Tibial nerve (tissue), 4 donors: ENCODE data around the gene RELB.

Experiments
- EP300 ChIP-seq, 2 donors: sonication (generic); formaldehyde crosslinking; IDR thresholded peaks; one replicate each; pipeline ENCODE4 v1.6.1; 2017; ENCODE audit warnings: antibody characterized with exemption in 2 of 2, mild to moderate bottlenecking in 1 of 2
- POLR2A ChIP-seq, 2 donors: fragments of 450-650 bp; IDR thresholded peaks; one replicate each; pipeline ENCODE4 v1.6.1; 2017; ENCODE audit warnings: antibody characterized with exemption in 2 of 2, mild to moderate bottlenecking in 2 of 2, moderate library complexity in 2 of 2
- TF ChIP-seq, protein P1 (sequence below), 5 experiments: fragments of 200-600 bp in 3 of 5; fragments of 450-650 bp in 2 of 5; sonication (generic) in 3 of 5; IDR thresholded peaks; one replicate each; pipeline ENCODE4 v1.5.1; 2016 to 2019; ENCODE audit warnings: antibody characterized with exemption in 5 of 5, mild to moderate bottlenecking in 3 of 5, moderate library complexity in 2 of 5

DNA sequence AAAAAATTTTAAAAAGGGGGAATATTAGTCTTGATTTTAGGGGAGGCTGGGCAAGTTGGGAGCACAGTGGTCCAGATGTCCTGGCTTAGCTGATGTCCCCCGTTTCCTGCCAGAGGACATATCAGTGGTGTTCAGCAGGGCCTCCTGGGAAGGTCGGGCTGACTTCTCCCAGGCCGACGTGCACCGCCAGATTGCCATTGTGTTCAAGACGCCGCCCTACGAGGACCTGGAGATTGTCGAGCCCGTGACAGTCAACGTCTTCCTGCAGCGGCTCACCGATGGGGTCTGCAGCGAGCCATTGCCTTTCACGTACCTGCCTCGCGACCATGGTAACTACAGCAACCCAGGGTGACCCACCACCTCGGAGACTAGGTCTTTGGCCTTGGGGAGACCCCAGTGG, 31.2 kb downstream of the RELB start:
- TF ChIP-seq, protein P1, sequence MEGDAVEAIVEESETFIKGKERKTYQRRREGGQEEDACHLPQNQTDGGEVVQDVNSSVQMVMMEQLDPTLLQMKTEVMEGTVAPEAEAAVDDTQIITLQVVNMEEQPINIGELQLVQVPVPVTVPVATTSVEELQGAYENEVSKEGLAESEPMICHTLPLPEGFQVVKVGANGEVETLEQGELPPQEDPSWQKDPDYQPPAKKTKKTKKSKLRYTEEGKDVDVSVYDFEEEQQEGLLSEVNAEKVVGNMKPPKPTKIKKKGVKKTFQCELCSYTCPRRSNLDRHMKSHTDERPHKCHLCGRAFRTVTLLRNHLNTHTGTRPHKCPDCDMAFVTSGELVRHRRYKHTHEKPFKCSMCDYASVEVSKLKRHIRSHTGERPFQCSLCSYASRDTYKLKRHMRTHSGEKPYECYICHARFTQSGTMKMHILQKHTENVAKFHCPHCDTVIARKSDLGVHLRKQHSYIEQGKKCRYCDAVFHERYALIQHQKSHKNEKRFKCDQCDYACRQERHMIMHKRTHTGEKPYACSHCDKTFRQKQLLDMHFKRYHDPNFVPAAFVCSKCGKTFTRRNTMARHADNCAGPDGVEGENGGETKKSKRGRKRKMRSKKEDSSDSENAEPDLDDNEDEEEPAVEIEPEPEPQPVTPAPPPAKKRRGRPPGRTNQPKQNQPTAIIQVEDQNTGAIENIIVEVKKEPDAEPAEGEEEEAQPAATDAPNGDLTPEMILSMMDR (IDR thresholded peaks at IDR 0.05) = no peak
- TF ChIP-seq POLR2A (IDR thresholded peaks at IDR 0.05) = no peak
- no peak for TF ChIP-seq EP300 (IDR thresholded peaks at IDR 0.05)
